RWPE1 (cell line): ENCODE measurements around the gene S100A12.

Experiments used
- CTCF ChIA-PET: fragments of 350-600 bp; sonication (Branson Sonifier 250); formaldehyde crosslinking; extraction: SDS; loops from one replicate; lab custom pipeline; 2021; lab: Yijun Ruan, JAX
- POLR2A ChIA-PET: fragments of 400-600 bp; formaldehyde crosslinking; extraction: SDS; loops from one replicate; lab custom pipeline; 2020; ENCODE audit warnings: antibody characterized with exemption; ENCODE audit not compliant: low non-redundant PET; lab: Yijun Ruan, JAX
- DNase-seq: peaks from one replicate; pipeline ENCODE4 v3.0.0; 2012; ENCODE audit warnings: low spot score
- H3K27ac ChIP-seq: fragments of 450-650 bp; 2 replicates; pipeline ENCODE4 v1.5.1; 2017
- TF ChIP-seq, protein P1 (sequence below): fragments of 450-650 bp; conservative IDR thresholded peaks from 2 replicates; pipeline ENCODE4 v1.5.1; 2017; ENCODE audit warnings: low read depth, mild to moderate bottlenecking

S100A12 gene

DNA sequence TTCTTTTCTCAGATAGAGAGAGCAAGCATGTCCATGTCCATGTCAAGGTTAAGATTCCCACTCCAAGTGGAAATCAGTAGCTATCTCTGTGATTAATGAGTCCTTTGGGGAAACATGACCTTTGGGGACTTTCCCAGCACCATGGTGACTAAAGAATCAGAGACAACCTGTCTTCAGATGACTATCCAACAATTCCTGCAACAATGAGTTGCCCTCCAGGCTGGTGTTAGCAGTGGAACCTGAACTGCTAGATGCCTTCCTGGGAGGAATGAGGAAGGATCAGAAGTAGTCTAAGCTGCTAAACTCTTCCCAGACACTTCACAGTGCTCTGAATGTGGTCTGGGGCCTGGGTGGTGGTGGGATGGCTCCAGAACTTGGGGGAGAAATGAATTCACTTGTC is 11.3 kb downstream of the S100A12 start:
- TF ChIP-seq, protein P1, sequence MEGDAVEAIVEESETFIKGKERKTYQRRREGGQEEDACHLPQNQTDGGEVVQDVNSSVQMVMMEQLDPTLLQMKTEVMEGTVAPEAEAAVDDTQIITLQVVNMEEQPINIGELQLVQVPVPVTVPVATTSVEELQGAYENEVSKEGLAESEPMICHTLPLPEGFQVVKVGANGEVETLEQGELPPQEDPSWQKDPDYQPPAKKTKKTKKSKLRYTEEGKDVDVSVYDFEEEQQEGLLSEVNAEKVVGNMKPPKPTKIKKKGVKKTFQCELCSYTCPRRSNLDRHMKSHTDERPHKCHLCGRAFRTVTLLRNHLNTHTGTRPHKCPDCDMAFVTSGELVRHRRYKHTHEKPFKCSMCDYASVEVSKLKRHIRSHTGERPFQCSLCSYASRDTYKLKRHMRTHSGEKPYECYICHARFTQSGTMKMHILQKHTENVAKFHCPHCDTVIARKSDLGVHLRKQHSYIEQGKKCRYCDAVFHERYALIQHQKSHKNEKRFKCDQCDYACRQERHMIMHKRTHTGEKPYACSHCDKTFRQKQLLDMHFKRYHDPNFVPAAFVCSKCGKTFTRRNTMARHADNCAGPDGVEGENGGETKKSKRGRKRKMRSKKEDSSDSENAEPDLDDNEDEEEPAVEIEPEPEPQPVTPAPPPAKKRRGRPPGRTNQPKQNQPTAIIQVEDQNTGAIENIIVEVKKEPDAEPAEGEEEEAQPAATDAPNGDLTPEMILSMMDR: no peak
- CTCF ChIA-PET: interaction anchor here (0.6 kb wide), 1 partner anchor 1376 kb away, joined by 5 read pairs; no protein-coding TSS in a partner anchor
- POLR2A ChIA-PET: interaction anchor here (0.6 to 1.0 kb wide), 2 partner anchors 11 to 1414 kb away, joined by 4 to 9 read pairs; partner anchors contain the start of gene S100A12
- no peak for DNase-seq
- H3K27ac ChIP-seq: no peak overlapping the region

DNA sequence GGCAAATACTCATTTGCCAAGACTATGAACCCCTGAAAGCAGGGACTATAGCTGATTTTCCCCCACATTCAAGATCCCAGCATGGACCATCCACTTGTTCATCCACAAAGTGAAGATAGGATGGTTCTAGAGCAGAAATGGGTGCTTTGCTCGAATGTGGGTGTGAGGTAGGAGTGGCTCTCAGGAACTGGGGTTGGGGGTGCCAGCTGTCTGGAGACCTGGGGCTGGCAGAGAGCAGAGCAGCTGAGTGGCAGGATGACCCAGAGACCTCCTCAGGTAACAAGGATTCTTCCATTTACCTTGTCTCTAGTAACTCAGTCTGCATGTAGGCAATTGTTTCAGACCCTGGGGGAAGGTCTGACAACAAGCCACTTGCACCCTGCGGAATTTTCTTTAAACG is 11.8 kb downstream of the S100A12 start:
- TF ChIP-seq, protein P1: no peak
- POLR2A ChIA-PET: interaction anchor here (1.0 kb wide), 1 partner anchor 12 kb away, joined by 4 read pairs; the partner anchor contains the start of gene S100A12
- no peak overlapping the region for H3K27ac ChIP-seq
- CTCF ChIA-PET: no interaction called here
- no peak for DNase-seq

DNA sequence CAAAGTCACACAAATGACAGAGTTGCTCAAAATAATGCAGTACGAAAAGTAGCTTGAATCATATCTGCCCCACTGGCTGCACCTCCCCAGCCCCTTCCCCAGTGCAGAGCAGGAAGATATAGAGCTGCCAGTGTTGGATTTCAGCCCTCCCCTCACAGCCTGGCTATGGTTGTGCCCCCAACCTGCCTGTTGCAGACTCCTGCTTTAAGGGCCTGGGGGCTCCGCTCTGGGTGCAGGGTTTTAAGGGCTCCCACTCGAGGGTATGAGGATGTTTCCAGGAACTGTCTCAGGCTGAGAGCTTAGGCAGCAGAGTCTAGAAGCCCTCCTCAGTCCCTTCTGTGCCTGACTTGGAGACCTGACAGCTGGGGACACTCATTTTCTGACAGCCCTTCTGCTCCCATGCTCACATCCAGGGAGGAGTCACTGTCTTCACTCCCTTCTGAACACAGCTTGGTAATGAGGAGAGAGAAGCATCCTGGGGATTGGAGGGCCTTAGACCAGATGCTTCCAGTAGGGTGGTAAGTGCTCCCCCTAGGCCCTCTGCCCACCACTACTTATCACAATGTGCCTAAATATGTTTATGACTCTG is 13.1 kb downstream of the S100A12 start:
- POLR2A ChIA-PET: no interaction called here
- H3K27ac ChIP-seq: peak overlapping the region; percentile 46; the same call in 1 of the 2 replicates
- CTCF ChIA-PET: interaction anchor here (0.6 to 0.9 kb wide), 4 partner anchors 8 to 1899 kb away, joined by 3 read pairs; no protein-coding TSS in a partner anchor
- no peak for DNase-seq
- TF ChIP-seq, protein P1: no peak

DNA sequence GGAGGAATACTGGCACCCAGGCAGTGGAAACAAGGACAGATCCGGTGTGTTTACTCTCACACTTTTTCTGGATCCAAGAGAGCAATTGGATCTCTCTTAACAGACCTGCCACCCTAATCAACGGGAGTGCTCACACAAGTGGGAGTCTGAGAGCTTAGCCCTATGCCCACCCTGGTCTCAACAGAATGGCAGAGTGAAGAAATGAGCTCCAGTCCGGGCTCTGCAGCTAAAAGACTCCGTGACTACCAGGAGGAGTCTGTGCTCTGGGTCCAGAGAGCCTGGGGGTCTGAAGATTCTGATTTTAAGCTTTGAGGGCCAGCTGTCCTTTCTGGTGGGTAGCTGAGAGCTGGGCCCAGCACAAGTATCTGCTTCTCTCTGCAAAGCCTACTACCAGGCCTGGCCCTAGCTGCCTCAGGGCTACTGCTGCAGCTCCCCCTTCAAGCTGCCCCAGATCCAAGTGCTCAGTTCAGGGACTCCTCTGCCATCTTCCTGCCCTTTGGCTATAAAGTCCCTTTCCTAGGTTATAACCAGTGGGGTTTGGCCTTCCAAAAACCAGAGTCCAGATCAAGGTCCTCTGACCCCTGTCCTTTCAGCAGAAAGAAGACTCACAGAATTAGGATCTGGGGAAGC is 13.8 kb downstream of the S100A12 start:
- DNase-seq: no peak
- CTCF ChIA-PET: interaction anchor here (0.6 to 0.9 kb wide), 4 partner anchors 8 to 1899 kb away, joined by 3 read pairs; no protein-coding TSS in a partner anchor
- TF ChIP-seq, protein P1: no peak
- POLR2A ChIA-PET: no interaction called here
- peak overlapping the region; percentile 46 for H3K27ac ChIP-seq

DNA sequence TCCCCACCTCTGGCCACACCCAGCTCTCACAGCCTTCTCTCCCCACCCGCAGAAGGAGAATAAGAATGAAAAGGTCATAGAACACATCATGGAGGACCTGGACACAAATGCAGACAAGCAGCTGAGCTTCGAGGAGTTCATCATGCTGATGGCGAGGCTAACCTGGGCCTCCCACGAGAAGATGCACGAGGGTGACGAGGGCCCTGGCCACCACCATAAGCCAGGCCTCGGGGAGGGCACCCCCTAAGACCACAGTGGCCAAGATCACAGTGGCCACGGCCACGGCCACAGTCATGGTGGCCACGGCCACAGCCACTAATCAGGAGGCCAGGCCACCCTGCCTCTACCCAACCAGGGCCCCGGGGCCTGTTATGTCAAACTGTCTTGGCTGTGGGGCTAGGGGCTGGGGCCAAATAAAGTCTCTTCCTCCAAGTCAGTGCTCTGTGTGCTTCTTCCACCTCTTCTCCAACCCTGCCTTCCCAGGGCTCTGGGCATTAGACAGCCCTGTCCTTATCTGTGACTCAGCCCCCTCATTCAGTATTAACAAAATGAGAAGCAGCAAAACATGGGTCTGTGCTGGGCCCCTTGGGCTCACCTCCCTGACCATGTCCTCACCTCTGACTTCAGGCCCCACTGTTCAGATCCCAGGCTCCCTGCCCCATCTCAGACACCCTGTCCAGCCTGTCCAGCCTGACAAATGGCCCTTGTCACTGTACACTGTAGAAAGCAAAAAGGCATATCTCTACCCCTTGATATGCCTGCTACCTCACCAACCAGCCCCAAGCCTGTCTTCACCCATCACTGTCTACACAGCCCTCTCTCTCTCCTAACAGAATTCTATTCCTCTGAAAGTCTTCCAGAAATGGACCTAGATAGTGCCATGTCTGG is 14.6 kb downstream of the S100A12 start:
- no peak for DNase-seq
- POLR2A ChIA-PET: no interaction called here
- peak overlapping the region; percentile 46 for H3K27ac ChIP-seq
- TF ChIP-seq, protein P1: no peak
- CTCF ChIA-PET: no interaction called here

DNA sequence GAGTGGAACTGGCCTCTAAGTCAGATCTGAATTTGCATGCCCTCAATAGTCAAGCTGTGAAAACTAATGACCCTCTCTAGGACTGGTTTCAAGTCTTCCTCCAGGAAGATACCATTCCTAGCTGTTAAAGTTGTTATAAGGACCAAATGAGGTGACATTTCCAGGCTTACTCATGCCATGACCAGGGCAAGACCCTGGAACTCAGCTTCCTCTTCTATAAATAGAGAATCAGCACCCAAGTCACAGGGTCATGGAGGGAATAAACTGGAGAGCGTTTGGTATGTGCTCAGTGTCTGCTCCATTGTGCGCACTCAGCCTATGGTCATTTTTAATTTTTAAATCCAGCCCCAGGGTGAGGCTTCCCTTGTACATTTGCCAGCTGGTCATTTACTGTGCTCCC is 15.2 kb downstream of the S100A12 start:
- peak overlapping the region; percentile 46 for H3K27ac ChIP-seq
- ChIA-PET CTCF (no interaction called here), POLR2A (interaction anchor here (0.7 kb wide), 1 partner anchor 1367 kb away, joined by 4 read pairs; the partner anchor contains the start of gene S100A10)
- TF ChIP-seq, protein P1: no peak
- DNase-seq: no peak
